NCI-H146 treated with DMSO at 0.1 percent for 48 hours (cell line): ENCODE measurements around the gene LRFN5.

ENCODE experiments used
- DNase-seq: peaks from one replicate; lab custom pipeline; 2025; ENCODE audit not compliant: unreplicated experiment; lab: John Stamatoyannopoulos, UW

Gene LRFN5

DNA sequence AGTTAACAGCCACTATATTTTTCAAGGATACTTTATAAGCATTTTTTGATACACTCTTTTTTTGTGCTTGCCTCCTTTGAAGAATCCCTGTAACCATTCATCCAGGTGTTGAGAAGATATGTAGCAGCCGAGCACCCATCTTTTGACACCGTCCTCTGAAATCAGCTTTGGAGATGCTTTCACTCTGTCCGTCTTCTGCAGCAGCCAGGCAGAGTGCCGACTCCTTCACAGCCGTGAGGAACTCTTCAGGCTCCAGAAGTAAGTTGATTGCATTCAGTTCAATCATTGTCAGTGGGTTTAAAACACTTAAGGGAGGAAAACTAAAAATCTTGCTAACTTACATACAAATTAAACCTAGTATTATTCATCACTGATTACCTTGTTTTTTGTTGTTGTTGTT is 160.1 kb downstream of the LRFN5 start:
- DNase-seq: no peak

DNA sequence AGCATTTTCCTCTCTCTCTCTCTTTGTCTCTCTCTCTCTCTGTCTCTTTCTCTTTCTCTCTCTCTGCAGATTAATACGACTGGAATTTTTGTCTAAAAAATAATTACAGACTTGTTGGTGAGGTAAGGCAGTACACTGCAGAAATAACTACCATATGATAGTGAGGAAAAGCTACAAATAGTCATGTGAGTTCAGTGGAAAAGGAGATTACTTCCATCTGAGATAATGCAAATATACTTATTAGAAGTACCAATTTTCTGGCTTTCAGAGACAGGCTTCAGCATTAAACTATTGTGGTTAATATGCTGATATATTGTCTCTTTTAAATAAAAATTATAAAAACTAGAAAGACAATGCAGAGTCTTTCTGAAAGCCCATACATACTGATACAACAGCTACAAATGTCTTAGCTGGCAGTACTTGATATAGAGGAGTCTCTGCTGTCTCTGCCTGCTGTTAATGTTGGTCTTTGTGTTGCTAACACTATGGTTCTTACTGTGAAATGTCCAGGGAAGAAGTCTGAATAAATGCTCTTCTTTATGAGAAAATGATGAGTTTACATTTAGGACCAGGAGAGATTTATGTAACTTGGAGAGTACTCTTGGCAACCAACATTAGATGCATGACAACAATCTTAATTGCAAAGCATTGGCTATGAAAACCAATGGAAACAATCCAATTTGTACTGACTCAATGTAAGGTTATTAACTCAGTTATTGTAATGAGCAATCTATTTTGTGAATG is 167.0 kb downstream of the LRFN5 start:
- DNase-seq: no peak

DNA sequence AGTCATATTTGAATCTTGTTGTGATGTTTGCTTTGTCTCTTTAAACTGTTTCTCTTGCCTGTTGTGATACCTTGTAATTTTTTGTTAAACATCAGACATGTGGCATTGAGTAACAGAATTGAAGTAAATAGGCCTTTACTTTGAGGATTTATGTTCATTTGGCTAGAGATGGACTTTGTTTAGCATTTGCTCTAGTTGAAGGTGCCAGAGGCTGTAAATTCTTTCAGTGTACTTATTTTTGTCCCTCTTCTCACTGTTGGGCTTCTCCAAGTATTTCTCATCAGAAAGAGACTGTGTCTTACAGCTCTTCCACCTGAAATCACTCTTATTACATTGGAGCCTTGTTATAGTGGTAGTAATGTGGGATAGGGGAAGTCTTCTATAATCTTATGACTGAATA is 175.8 kb downstream of the LRFN5 start:
- DNase-seq: no peak

DNA sequence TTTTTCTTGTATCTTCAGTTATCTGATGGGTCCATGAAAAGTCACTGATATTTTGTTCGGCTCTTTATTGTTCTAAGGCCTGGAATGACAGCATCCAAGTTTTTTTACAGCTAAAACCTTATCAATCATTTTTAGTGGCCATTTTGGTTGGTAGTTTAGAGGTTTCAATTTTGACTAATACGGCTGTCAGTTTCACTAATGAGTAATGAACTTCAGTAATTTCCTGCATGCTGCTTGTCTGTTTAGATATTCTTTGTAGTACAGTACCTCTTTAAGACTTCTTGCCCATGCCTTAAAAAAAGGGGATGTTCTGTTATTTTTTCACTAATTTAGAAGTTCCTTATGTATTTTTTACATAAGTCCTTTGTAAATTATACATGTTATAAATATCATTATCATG is 176.7 kb downstream of the LRFN5 start:
- DNase-seq: peak; percentile 31

DNA sequence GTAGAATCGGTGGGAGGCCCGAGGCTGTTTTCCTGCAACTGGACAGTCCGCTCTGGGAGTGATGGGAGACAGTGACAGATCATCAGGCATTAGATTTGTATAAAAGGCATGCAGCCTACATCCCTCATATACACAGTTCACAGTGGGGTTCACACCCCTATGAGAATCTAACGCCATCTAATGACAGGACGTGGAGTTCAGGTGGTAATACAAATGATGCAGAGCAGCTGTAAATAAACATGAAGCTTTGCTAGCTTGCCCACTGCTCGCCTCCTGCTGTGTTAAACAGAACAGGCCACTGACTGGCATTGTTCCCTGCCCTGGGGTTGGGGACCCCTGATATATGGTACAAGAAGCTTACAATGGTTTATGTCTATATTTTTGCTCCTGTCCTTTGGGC is 179.0 kb downstream of the LRFN5 start:
- DNase-seq: peak; percentile 53

DNA sequence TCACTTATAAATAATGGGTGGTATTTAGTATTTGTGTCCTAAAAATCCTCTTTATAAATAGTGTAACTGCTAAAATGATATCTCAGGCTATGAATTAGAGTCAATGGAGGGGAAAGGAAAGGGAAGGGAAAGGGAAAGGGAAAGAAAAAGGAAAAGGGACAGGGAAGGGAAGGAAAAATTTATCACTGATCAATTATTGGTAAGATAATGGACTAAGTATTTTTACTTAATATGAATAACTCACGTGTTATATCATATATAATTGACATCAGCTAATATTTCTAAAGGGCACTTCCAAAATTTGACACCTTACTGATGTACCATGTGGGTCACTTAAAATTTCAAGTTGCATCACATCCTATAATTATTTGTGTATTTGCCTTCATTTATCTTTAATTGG is 193.1 kb downstream of the LRFN5 start:
- DNase-seq: no peak

DNA sequence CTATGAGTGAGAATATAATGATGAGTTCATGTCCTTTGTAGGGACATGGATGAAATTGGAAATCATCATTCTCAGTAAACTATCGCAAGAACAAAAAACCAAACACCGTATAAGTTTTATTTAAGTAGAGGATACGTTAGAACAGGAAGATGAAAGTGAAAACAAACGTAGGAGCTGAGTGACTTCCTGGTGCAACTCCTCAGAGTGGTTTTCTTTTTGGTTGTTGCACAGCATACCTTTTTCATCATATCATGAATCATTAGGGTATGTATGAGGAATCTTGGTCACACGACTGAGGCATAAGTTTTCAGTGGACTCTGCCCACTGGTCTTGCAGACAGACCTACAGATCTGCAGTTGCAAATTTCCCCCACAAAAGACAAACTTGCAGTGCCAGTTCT is 199.0 kb downstream of the LRFN5 start:
- DNase-seq: no peak

DNA sequence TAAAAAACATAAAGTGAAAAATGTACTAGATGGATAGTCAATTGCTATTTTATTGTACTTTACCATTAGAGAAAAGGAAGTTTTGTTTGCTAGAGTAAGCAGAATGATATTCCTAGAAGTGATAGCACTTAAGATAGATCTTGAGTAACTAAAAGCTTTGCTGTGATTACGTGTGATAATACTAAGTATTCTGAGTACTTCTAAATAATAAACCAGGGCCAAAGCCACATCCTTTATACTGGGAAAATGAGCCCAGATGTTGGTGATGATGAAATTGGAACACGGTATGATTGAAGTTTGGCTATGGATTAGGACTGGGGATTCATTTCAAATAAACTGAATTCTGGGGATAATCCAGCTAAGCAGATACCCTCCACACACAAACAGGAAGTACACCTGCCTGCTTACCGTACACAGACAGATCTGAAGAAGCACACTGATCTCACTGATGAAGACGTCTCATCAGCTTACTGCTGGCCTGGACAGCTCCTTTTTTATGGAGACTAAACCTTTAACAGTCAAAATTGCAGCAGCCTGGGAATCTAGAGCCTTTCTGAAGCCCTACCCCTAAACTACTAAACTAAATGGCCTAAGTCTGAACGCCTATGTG is 199.8 kb downstream of the LRFN5 start:
- no peak for DNase-seq

DNA sequence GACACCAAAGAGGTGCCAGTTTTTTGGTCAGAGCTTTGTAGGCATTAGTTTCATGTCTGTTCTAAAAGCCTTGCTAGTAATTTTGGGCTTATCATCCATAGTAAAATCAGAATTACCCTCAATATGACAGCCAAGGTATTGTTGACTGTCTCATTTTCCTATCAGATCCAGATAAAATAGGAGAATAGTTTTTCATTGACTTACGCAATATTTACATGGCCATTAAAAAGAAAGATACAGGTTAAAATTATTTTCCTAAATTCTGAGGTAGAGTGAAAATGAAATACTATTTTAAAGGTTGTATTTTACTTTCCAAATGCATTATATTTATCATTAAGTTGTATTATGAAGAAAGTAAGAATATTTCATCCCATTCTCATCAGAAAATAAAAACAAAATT is 203.7 kb downstream of the LRFN5 start:
- DNase-seq: no peak

DNA sequence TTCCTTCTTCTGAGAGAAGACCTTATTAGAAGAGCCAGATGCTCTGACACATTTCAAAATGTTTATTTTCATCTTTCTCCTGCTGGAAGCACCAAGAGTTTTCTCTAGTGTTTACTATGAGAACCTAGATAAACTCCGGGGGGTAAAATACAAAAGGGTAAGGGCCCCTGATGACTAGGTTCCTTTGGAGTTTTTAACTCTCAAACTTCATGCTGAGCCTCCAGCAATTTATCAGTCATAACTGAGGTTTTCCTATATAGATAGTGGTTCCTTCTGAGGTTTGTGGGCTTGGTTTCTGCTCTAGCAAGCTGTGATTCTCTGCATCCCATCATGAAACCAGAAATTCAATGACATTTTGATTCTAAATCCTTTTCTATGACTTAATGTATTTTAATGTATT is 210.9 kb downstream of the LRFN5 start:
- no peak for DNase-seq

DNA sequence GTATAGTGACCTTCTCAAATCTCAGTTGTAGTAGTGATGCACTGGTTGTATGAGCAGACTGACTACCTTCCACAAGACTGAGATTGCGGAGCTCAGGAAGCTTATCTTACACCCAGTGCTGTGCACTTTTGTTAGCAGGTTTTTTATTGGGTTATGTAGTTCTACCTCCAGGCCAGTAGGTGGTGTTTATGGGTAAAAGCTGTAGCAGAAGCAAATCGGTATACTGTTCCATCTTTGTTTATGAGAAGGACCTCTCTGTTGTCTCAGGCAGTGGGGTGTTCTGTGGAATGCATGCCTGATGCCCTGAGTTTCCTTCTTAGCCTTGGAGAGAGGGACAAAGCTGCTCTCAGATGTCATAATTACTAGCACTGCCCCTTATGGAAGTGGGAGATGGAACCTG is 217.8 kb downstream of the LRFN5 start:
- no peak for DNase-seq

DNA sequence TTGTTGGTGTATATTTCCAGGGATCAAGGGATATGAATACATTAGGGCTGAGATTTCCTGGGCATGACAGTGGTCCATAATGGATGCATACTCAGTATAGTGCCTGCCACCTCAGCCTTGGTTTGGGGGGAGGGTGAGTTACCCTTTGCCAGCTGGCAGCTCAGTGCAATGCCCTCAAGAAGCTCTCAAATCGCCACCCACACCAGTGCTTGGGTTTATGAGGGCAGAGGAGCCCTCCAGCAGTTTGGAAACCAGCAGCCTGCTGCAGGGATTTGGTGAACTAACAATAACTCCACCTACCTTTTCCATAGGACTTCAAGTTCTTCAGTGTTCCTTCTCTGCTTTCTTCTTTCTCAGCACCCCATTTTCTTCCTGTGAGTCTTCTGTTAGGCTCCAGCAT is 218.9 kb downstream of the LRFN5 start:
- DNase-seq: no peak

DNA sequence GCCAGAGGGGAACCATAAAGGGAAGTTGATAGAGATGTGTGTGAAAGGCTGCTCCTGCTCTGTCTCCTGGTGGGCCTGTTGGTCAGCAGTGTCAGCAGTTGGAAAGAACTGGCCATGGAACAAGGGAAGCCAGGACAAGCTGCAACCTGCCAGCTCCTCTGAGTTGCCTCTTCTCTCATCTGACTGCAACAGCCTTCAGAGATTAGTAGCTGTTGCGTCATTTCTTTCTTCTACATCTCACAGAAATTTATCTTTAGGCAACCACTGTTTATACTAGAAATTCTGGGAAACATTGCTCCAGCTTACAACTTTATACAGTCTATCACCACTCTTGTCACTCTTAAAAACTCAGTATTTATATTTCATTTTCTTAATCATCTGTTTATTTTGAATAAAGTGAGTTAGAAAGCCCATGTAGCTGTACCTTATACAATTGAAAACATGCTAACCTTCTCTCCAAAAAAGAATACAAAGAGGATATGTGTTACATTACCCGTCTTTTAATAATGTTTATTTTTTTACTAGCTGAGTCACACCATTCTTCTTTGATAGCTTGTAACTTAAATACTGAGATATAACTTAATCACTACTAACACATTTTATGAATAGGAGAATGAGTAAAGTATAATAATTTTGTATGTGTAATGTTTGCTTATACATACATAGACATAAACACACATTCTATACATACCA is 224.2 kb downstream of the LRFN5 start:
- DNase-seq: peak; percentile 81

DNA sequence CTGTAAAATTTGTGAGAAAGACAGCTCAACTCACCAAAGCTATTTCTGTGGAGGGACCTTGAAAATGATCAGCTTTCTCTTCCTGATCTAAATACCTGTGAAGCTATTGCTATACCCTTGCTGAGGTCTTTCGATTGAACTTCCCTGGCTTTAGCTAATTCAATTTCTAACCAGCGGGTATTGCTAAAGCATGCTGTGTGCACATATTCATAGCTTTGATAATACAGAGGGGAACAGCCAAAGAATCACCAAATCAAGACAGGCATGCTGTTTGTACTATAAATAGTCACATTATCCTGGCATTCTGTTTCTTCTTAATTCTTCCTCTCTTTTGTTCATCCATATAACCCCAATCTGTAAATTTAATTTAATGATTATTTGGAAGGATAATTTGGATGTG is 233.0 kb downstream of the LRFN5 start:
- DNase-seq: no peak

DNA sequence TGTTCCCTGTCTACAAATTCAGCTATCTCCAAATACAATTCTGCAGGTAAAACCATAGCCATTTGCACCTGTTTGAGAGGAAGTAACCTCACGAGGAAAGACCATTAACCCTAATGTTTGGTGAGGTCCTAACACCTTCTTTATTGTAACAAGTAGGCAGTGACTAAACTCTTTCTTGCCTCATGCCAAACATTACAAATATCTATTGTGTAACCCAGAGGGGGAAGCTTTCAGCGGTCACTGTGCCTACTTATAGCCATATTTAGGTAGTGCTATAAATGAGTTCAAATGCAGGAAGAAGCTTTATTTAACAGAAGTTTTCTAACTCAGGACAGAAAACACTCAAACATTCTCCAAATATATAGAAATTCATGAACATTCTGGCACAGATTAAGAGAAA is 252.7 kb downstream of the LRFN5 start:
- DNase-seq: no peak

DNA sequence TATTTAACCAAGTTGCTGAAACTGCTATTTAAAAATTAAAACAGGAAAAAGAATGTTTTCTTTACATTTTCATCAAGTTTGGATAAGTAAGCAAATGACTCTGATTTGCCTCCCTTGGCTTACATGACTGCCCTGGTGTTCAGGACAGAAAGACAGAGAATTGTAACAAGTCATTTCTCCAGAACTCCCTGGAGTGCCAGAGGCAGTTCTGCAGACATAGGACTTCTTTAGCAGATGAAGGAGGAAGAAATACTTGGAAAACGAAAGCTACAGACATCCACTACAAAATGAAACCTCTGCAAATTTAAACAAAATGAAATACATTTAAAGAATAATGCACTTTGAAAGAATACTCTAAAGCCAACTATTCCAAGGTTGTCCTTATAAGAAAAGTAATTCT is 253.9 kb downstream of the LRFN5 start:
- no peak for DNase-seq

DNA sequence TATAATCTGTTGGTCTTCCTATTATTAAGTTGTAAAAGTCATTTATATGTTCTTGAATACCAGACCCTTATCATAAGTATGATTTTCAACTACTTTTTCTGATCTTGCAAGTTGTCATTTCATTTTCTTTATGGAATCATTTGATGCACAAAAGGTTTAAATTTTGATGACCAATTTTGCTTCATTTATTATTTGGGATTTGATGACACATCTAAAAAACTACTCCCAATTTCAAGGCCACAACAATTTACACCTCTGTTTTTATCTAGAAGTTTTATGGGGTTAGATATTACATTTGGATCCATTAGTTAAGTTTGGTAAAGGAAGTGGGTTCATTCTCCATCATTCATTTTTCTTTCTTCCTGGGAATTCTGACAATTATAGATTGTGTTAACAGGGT is 259.2 kb downstream of the LRFN5 start:
- no peak for DNase-seq

DNA sequence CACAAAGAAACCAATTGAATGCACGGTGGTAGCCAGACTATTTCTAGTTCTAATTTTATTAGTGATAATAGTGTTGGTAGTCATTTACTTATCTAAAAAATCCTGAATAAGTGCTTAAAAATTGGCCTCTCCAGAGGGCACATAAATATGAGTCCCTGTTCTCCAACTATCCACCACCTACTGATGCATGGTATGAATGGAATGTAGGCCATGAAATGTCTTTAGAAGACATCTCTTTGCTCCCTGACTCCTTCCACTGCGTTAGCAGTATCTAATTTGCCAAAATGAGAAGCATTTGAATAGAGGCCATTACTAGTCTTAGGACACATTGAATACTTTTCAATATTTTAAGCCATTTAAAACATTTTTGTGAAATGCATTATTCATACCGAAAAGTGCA is 261.7 kb downstream of the LRFN5 start:
- no peak for DNase-seq

DNA sequence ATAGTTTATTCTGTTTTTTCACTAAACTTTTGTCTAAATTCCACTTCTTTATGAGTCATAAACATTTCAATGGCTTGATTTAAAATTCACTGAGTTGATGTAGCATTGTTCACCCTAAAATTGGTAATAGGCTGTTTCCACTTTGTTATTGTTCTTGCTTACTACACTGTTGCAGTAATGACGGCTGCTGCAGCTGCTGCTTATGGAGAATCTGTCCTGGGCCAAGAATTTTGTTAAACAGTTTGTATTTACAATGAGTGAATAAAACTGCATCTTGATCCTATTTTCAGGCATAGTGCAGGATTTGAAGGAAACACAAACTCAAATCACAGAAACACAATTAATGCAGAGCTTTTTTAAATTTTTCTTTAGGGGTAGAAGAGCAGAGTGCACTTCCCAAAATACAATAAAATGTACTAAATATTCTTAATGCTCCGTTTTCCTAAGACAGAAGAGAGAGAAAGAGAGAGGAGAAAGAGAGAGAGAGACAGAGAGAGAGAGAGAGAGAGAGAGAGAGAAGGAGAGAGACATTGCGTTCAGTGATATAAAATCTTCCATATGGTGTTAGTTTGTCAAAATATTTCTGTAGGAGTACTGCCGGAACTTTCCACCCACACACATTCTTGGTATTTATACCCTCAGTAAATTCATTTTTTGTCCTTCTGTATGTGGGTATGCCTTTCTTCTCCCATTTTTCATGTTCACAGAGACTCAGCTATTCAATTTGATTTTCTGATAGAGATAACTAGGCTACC is 266.4 kb downstream of the LRFN5 start:
- no peak for DNase-seq

DNA sequence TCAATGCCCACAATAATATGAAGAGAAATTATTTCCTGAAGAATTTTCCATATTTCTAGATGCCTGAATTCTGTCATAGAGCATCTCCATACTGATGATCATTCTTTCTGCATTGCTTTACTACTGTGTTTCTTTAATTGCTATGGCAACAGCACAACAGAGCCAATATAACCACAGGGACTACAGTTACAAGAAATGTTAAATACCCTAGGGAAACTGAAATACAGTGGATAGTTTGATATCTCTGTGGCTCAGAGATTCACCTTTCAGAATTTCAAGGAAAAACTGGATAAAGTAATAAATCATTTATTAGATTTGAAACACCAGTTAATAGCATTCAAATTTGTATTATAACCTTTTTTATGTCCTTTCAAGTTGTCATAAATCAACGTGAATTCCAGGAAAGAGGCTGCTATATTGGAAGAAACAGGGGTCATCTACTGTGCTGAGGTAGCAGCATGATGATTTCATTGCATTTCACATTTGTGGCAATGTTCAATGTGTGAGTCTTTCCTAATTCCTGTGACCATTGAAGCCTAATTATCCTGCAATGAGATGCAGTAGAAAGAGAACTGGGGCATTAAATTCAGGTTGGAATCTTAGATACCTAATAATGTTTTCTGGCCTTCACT is 267.1 kb downstream of the LRFN5 start:
- no peak for DNase-seq

DNA sequence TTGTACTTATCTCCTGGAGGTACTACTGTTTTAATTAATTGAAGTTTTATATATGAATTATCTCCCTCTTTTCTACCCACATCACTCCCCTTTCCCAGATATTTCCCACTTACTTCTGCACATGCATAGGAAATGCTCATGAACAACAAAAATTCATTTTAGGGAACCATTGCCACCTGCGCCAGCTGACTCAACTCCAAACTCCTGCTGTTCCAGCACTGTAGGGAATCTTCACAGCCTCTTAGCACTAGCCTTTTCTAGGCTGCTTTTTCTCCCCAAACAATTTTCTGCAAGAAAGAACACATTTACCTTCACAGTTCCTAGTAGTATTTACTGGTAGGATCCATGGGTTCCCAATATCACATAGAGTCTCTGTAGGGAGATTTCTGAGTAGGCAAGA is 268.4 kb downstream of the LRFN5 start:
- DNase-seq: no peak
